ENCODE results near the gene RAD51B.

Gene RAD51B

DNA sequence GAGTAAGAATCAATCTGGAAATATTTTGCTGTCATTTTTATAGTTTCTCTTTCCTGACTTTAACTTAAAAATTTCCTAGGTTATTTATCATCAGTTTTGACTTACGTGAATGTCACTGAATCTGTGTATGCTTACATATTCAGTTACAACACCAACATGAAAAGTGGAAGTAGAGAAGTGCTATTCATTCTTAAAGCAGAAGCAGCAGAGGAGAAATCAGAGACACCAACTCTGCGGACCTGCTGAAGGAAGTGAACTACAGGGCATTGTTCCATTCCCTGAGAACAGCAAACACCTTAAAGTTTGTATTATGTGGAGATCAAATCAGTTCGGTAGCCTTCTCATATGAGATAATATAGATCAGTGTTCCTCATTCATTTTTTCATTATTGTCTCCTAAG lies 34.1 kb downstream of the RAD51B start:
- H3K4me1 ChIP-seq (ENCODE audit: insufficient read depth, insufficient read length), result no peaks in the 10 kb centered on the region
- no peak overlapping the region for H3K9ac ChIP-seq (ENCODE audit: insufficient read length, low read depth)
- H3K27me3 ChIP-seq (ENCODE audit: insufficient read depth, insufficient read length), result no peaks in the 10 kb centered on the region
- DNase-seq (ENCODE audit: low read depth, low spot score), result no peak
- TF ChIP-seq YY1 (IDR thresholded peaks at IDR 0.05; ENCODE audit: insufficient read depth, insufficient read length) (no peak), ZNF274 (IDR thresholded peaks at IDR 0.05; ENCODE audit: low read depth, low read length) (no peak), SUZ12 (IDR thresholded peaks at IDR 0.05; ENCODE audit: extremely low read depth, insufficient read depth, insufficient read length) (no peak)
- no peaks in the 10 kb centered on the region for H3K9me3 ChIP-seq (ENCODE audit: insufficient read depth, low read length)
- no peaks in the 10 kb centered on the region for H3K36me3 ChIP-seq (ENCODE audit: insufficient read depth, insufficient read length, low read length)
- no peak overlapping the region for H3K4me3 ChIP-seq (ENCODE audit: insufficient read length, low read depth)

DNA sequence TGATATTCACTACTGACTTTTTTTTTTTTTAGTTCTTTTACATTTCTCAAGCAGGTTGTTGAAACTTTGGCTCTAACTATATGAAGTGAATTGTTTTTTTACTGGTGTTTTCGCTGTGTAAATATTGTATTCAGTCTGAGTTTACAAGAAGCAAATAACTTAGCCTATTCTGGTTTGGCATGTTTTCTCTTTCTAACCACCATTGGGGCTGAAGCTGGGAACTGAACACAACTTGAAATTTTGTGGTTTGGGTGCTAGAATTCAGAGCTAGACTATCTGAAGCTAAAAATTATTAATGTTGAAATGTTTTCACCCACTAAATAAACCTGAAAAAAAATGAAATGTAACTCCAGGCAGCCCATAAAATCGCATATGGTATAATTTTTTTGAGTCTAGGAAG lies 37.2 kb downstream of the RAD51B start:
- Histone ChIP-seq H3K9me3 (ENCODE audit: insufficient read depth, low read length) (no peaks in the 10 kb centered on the region), H3K4me3 (ENCODE audit: insufficient read length, low read depth) (no peak overlapping the region), H3K4me1 (ENCODE audit: insufficient read depth, insufficient read length) (no peaks in the 10 kb centered on the region), H3K9ac (ENCODE audit: insufficient read length, low read depth) (no peak overlapping the region), H3K36me3 (ENCODE audit: insufficient read depth, insufficient read length, low read length) (no peaks in the 10 kb centered on the region), H3K27me3 (ENCODE audit: insufficient read depth, insufficient read length) (no peaks in the 10 kb centered on the region)
- DNase-seq (ENCODE audit: low read depth, low spot score), result no peak
- TF ChIP-seq SUZ12 (IDR thresholded peaks at IDR 0.05; ENCODE audit: extremely low read depth, insufficient read depth, insufficient read length) (no peak), YY1 (IDR thresholded peaks at IDR 0.05; ENCODE audit: insufficient read depth, insufficient read length) (no peak), ZNF274 (IDR thresholded peaks at IDR 0.05; ENCODE audit: low read depth, low read length) (no peak)

DNA sequence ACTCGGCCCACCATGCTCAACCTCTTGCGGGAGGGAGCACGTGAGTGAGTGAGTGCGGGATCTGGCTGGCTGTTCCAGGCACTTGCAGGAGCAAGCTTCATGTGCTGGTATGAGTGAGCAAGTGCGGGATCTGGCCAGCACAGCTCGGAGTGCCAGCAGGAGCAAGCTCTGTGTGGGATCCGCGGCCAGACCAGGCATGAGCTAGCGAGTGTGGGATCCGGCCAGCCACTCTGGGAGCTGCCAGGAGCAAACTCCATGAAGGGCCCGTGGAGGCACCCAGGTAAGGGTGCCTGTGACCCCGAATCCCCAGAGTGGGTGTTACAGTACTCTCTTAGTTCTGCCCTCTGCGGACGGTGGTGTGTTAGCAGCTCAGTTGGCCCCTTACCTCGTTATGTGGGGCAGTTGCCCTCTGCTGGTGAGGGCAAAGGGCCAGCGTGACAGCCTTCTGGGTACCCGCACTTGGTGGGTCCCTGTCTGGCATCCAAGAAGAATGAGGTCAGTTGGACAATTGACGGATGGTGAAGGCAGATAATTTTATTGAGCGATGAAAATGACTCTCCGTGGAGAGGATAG lies 38.3 kb downstream of the RAD51B start:
- H3K4me1 ChIP-seq (ENCODE audit: insufficient read depth, insufficient read length), result no peaks in the 10 kb centered on the region
- no peaks in the 10 kb centered on the region for H3K9me3 ChIP-seq (ENCODE audit: insufficient read depth, low read length)
- no peaks in the 10 kb centered on the region for H3K27me3 ChIP-seq (ENCODE audit: insufficient read depth, insufficient read length)
- H3K36me3 ChIP-seq (ENCODE audit: insufficient read depth, insufficient read length, low read length), result no peaks in the 10 kb centered on the region
- TF ChIP-seq SUZ12 (IDR thresholded peaks at IDR 0.05; ENCODE audit: extremely low read depth, insufficient read depth, insufficient read length), result no peak
- TF ChIP-seq YY1 (IDR thresholded peaks at IDR 0.05; ENCODE audit: insufficient read depth, insufficient read length), result no peak
- no peak for TF ChIP-seq ZNF274 (IDR thresholded peaks at IDR 0.05; ENCODE audit: low read depth, low read length)
- no peak overlapping the region for H3K4me3 ChIP-seq (ENCODE audit: insufficient read length, low read depth)
- DNase-seq (ENCODE audit: low read depth, low spot score), result no peak
- H3K9ac ChIP-seq (ENCODE audit: insufficient read length, low read depth), result no peak overlapping the region

DNA sequence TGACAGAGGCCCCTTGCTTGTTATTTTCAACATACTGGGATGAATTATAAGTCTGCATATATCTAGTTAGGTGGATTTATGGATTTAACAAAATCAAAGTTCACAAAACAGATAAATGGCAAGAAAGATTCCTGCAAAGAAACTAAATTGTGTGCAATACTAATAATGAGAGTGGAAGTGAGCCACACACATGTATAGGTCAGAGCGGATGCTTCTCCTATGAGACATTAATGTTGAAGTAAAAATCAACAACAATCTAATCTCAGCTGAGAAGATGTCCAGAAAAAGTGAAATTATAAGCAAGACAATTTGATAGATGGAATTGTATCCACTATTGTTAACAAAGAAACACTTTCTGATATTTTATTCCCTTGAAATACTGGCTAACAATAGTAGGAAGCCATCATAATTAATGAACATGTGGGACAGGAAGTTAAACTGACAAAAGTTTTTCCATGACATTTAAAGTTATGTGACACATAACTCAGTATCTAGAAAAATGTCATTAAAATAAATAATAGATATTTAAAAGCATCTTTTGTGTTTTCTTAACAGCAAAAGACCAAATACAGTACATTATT lies 39.7 kb downstream of the RAD51B start:
- Histone ChIP-seq H3K27me3 (ENCODE audit: insufficient read depth, insufficient read length) (no peaks in the 10 kb centered on the region), H3K36me3 (ENCODE audit: insufficient read depth, insufficient read length, low read length) (no peaks in the 10 kb centered on the region), H3K4me1 (ENCODE audit: insufficient read depth, insufficient read length) (no peaks in the 10 kb centered on the region), H3K4me3 (ENCODE audit: insufficient read length, low read depth) (no peak overlapping the region), H3K9ac (ENCODE audit: insufficient read length, low read depth) (no peak overlapping the region), H3K9me3 (ENCODE audit: insufficient read depth, low read length) (no peaks in the 10 kb centered on the region)
- TF ChIP-seq SUZ12 (IDR thresholded peaks at IDR 0.05; ENCODE audit: extremely low read depth, insufficient read depth, insufficient read length) (no peak), YY1 (IDR thresholded peaks at IDR 0.05; ENCODE audit: insufficient read depth, insufficient read length) (no peak), ZNF274 (IDR thresholded peaks at IDR 0.05; ENCODE audit: low read depth, low read length) (no peak)
- DNase-seq (ENCODE audit: low read depth, low spot score), result no peak

DNA sequence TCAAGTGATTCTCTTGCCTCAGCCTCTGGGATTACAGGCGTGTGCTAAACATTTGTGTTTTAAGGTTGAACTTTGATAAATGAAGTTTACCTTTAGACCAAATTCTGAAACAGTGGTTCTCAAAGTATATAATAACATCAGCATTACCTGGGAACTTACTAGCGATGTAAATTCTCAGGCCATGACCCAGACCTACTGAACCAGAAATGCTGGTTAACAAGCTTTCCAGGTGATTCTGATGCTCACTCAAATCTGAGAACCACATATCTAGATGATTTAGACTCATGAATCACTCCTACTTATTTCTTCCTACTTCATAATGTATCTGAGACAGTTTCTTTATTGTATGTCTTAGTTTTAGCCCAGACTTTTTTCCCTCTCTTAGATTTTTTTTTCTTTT lies 43.6 kb downstream of the RAD51B start:
- H3K27me3 ChIP-seq (ENCODE audit: insufficient read depth, insufficient read length), result no peaks in the 10 kb centered on the region
- DNase-seq (ENCODE audit: low read depth, low spot score), result no peak
- H3K36me3 ChIP-seq (ENCODE audit: insufficient read depth, insufficient read length, low read length), result no peaks in the 10 kb centered on the region
- no peak overlapping the region for H3K4me3 ChIP-seq (ENCODE audit: insufficient read length, low read depth)
- TF ChIP-seq YY1 (IDR thresholded peaks at IDR 0.05; ENCODE audit: insufficient read depth, insufficient read length) (no peak), SUZ12 (IDR thresholded peaks at IDR 0.05; ENCODE audit: extremely low read depth, insufficient read depth, insufficient read length) (no peak), ZNF274 (IDR thresholded peaks at IDR 0.05; ENCODE audit: low read depth, low read length) (no peak)
- no peak overlapping the region for H3K9ac ChIP-seq (ENCODE audit: insufficient read length, low read depth)
- no peaks in the 10 kb centered on the region for H3K4me1 ChIP-seq (ENCODE audit: insufficient read depth, insufficient read length)
- peaks cover 9% of the 10 kb centered on the region for H3K9me3 ChIP-seq (ENCODE audit: insufficient read depth, low read length)

DNA sequence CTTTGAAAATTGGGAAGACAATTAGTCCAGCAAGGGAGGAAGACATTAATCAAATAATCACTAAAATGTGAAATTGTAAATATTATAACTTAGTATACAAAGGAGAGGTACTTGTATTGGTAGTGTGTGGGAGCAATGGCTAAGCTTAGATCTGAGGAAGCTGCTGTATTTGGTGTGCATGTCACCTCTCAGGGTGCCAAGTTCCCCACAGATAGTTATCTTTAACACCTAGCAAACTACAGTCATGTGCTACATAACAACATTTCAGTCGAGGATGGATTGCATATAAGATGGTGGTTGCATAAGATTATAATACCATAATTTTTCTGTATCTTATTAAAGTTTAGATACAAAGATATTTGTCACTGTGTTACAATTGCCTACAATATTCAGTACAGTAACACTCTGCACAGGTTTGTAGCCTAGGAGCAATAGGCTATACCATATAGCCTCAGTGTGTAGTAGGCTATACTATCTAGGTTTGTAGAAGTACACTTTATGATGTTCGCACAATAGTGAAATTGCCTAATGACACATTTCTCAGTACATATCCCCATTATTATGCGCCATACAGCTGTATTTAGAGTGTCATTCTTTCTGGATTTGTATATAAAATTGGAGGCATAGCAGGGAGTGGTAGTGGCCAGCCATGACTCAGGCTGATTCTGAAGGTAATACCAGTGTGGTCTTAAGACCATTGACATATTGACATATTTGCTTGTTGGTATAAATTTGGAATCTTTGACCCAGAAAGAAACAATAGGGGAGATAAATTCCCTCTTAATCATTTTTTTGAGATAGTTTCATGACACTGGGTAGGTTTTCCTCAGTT lies 55.8 kb downstream of the RAD51B start:
- H3K27me3 ChIP-seq (ENCODE audit: insufficient read depth, insufficient read length), result no peaks in the 10 kb centered on the region
- no peak for TF ChIP-seq SUZ12 (IDR thresholded peaks at IDR 0.05; ENCODE audit: extremely low read depth, insufficient read depth, insufficient read length)
- no peak for TF ChIP-seq YY1 (IDR thresholded peaks at IDR 0.05; ENCODE audit: insufficient read depth, insufficient read length)
- no peak for TF ChIP-seq ZNF274 (IDR thresholded peaks at IDR 0.05; ENCODE audit: low read depth, low read length)
- no peaks in the 10 kb centered on the region for H3K36me3 ChIP-seq (ENCODE audit: insufficient read depth, insufficient read length, low read length)
- H3K9me3 ChIP-seq (ENCODE audit: insufficient read depth, low read length), result no peaks in the 10 kb centered on the region
- H3K4me3 ChIP-seq (ENCODE audit: insufficient read length, low read depth), result no peak overlapping the region
- DNase-seq (ENCODE audit: low read depth, low spot score), result no peak
- no peaks in the 10 kb centered on the region for H3K4me1 ChIP-seq (ENCODE audit: insufficient read depth, insufficient read length)
- H3K9ac ChIP-seq (ENCODE audit: insufficient read length, low read depth), result no peak overlapping the region

DNA sequence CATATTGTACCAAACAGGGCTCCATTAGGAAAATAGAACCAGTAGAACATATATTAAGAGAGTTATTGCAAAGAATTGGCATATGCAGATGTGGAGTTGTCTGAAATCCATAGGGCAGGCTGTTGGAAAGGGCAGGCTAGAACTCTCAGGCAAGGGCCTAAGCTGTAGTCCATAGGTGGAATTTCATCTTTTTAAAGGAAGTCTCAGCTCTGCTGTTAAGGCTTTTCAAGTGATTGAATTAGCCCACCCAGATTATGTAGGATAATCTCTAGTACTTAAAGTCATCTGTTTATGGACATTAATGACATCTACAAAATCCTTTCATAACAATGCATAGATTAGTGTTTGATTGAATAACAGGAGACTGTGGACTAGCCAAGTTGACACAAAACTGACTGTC lies 59.4 kb downstream of the RAD51B start:
- H3K27me3 ChIP-seq (ENCODE audit: insufficient read depth, insufficient read length), result no peaks in the 10 kb centered on the region
- no peak overlapping the region for H3K4me3 ChIP-seq (ENCODE audit: insufficient read length, low read depth)
- H3K9me3 ChIP-seq (ENCODE audit: insufficient read depth, low read length), result no peaks in the 10 kb centered on the region
- TF ChIP-seq ZNF274 (IDR thresholded peaks at IDR 0.05; ENCODE audit: low read depth, low read length) (no peak), YY1 (IDR thresholded peaks at IDR 0.05; ENCODE audit: insufficient read depth, insufficient read length) (no peak), SUZ12 (IDR thresholded peaks at IDR 0.05; ENCODE audit: extremely low read depth, insufficient read depth, insufficient read length) (no peak)
- no peak overlapping the region for H3K9ac ChIP-seq (ENCODE audit: insufficient read length, low read depth)
- H3K4me1 ChIP-seq (ENCODE audit: insufficient read depth, insufficient read length), result no peaks in the 10 kb centered on the region
- no peak for DNase-seq (ENCODE audit: low read depth, low spot score)
- H3K36me3 ChIP-seq (ENCODE audit: insufficient read depth, insufficient read length, low read length), result no peaks in the 10 kb centered on the region
